ENCODE results near the gene CDC14A. TPM values are rescaled to one million over a fixed set of nuclear protein-coding genes. Genes with fewer than 3 reads are reported as not detected.

Gene CDC14A
- total RNA-seq, 1 experiment from 2014 or later = 11.1 TPM

DNA sequence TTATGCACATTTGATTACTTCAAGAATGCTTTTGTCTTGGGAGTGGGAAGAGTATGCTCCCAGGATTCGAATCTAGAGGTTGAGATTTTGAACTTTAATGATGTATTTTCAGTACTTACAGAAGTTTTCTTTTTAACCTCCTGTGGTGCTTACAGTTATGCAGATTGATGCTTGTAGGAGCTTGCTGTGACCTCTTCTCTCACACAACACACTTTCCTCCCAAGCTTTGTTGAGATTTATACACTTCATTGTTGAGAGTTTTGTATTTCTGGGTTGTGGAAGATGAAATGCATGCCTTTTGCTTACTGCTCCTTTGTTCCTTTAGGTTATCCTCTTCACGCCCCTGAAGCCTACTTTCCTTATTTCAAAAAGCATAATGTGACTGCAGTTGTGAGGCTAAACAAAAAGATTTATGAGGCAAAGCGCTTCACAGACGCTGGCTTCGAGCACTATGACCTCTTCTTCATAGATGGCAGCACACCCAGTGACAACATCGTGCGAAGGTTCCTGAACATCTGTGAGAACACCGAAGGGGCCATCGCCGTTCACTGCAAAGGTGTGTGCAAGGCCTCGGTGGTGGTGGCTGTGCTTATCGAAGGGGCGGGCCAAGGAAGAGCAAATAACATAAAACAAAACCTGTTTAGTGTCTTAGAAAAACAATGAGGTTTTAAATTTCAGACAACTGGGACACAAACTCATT, 110.2 kb downstream of the CDC14A start:
- Mint-ChIP-seq H3K27ac (peak overlapping the region; percentile 91), H3K4me1 (peaks cover 44% of the 10 kb centered on the region), H3K27me3 (ENCODE audit: low read depth) (peaks cover 17% of the 10 kb centered on the region), H3K9me3 (no peaks in the 10 kb centered on the region), H3K4me3 (peak overlapping the region; percentile 26), H3K36me3 (peaks cover 3% of the 10 kb centered on the region; the same call in 1 of the 2 replicates)
- DNase-seq (ENCODE audit: low spot score) (no peak), ATAC-seq (peak; percentile 9; the same call in 1 of the 2 replicates)
- TF ChIP-seq, protein P1, sequence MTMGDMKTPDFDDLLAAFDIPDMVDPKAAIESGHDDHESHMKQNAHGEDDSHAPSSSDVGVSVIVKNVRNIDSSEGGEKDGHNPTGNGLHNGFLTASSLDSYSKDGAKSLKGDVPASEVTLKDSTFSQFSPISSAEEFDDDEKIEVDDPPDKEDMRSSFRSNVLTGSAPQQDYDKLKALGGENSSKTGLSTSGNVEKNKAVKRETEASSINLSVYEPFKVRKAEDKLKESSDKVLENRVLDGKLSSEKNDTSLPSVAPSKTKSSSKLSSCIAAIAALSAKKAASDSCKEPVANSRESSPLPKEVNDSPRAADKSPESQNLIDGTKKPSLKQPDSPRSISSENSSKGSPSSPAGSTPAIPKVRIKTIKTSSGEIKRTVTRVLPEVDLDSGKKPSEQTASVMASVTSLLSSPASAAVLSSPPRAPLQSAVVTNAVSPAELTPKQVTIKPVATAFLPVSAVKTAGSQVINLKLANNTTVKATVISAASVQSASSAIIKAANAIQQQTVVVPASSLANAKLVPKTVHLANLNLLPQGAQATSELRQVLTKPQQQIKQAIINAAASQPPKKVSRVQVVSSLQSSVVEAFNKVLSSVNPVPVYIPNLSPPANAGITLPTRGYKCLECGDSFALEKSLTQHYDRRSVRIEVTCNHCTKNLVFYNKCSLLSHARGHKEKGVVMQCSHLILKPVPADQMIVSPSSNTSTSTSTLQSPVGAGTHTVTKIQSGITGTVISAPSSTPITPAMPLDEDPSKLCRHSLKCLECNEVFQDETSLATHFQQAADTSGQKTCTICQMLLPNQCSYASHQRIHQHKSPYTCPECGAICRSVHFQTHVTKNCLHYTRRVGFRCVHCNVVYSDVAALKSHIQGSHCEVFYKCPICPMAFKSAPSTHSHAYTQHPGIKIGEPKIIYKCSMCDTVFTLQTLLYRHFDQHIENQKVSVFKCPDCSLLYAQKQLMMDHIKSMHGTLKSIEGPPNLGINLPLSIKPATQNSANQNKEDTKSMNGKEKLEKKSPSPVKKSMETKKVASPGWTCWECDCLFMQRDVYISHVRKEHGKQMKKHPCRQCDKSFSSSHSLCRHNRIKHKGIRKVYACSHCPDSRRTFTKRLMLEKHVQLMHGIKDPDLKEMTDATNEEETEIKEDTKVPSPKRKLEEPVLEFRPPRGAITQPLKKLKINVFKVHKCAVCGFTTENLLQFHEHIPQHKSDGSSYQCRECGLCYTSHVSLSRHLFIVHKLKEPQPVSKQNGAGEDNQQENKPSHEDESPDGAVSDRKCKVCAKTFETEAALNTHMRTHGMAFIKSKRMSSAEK (CRISPR knock-in tag; IDR thresholded peaks at IDR 0.05; ENCODE audit: borderline replicate concordance) = no peak
- no peak for TF ChIP-seq SOX15 (CRISPR knock-in tag; IDR thresholded peaks at IDR 0.05)
- TF ChIP-seq, protein P2, sequence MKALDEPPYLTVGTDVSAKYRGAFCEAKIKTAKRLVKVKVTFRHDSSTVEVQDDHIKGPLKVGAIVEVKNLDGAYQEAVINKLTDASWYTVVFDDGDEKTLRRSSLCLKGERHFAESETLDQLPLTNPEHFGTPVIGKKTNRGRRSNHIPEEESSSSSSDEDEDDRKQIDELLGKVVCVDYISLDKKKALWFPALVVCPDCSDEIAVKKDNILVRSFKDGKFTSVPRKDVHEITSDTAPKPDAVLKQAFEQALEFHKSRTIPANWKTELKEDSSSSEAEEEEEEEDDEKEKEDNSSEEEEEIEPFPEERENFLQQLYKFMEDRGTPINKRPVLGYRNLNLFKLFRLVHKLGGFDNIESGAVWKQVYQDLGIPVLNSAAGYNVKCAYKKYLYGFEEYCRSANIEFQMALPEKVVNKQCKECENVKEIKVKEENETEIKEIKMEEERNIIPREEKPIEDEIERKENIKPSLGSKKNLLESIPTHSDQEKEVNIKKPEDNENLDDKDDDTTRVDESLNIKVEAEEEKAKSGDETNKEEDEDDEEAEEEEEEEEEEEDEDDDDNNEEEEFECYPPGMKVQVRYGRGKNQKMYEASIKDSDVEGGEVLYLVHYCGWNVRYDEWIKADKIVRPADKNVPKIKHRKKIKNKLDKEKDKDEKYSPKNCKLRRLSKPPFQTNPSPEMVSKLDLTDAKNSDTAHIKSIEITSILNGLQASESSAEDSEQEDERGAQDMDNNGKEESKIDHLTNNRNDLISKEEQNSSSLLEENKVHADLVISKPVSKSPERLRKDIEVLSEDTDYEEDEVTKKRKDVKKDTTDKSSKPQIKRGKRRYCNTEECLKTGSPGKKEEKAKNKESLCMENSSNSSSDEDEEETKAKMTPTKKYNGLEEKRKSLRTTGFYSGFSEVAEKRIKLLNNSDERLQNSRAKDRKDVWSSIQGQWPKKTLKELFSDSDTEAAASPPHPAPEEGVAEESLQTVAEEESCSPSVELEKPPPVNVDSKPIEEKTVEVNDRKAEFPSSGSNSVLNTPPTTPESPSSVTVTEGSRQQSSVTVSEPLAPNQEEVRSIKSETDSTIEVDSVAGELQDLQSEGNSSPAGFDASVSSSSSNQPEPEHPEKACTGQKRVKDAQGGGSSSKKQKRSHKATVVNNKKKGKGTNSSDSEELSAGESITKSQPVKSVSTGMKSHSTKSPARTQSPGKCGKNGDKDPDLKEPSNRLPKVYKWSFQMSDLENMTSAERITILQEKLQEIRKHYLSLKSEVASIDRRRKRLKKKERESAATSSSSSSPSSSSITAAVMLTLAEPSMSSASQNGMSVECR (CRISPR knock-in tag; IDR thresholded peaks at IDR 0.05; ENCODE audit: borderline replicate concordance) = no peak
- TF ChIP-seq CBFB (CRISPR knock-in tag; IDR thresholded peaks at IDR 0.05; ENCODE audit: low read depth) = no peak
- TF ChIP-seq, protein P3, sequence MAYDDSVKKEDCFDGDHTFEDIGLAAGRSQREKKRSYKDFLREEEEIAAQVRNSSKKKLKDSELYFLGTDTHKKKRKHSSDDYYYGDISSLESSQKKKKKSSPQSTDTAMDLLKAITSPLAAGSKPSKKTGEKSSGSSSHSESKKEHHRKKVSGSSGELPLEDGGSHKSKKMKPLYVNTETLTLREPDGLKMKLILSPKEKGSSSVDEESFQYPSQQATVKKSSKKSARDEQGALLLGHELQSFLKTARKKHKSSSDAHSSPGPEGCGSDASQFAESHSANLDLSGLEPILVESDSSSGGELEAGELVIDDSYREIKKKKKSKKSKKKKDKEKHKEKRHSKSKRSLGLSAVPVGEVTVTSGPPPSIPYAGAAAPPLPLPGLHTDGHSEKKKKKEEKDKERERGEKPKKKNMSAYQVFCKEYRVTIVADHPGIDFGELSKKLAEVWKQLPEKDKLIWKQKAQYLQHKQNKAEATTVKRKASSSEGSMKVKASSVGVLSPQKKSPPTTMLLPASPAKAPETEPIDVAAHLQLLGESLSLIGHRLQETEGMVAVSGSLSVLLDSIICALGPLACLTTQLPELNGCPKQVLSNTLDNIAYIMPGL (CRISPR knock-in tag; IDR thresholded peaks at IDR 0.05) = no peak
- TF ChIP-seq NFYB (CRISPR knock-in tag; conservative IDR thresholded peaks at IDR 0.05; ENCODE audit: low read depth) = no peak
- TF ChIP-seq, protein P4, sequence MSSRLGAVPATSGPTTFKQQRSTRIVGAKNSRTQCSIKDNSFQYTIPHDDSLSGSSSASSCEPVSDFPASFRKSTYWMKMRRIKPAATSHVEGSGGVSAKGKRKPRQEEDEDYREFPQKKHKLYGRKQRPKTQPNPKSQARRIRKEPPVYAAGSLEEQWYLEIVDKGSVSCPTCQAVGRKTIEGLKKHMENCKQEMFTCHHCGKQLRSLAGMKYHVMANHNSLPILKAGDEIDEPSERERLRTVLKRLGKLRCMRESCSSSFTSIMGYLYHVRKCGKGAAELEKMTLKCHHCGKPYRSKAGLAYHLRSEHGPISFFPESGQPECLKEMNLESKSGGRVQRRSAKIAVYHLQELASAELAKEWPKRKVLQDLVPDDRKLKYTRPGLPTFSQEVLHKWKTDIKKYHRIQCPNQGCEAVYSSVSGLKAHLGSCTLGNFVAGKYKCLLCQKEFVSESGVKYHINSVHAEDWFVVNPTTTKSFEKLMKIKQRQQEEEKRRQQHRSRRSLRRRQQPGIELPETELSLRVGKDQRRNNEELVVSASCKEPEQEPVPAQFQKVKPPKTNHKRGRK (CRISPR knock-in tag; IDR thresholded peaks at IDR 0.05; ENCODE audit: borderline replicate concordance) = no peak
- TF ChIP-seq NFE2L1 (CRISPR knock-in tag; IDR thresholded peaks at IDR 0.05) = no peak
- TF ChIP-seq, protein P5, sequence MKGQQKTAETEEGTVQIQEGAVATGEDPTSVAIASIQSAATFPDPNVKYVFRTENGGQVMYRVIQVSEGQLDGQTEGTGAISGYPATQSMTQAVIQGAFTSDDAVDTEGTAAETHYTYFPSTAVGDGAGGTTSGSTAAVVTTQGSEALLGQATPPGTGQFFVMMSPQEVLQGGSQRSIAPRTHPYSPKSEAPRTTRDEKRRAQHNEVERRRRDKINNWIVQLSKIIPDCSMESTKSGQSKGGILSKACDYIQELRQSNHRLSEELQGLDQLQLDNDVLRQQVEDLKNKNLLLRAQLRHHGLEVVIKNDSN (CRISPR knock-in tag; IDR thresholded peaks at IDR 0.05) = no peak
- TF ChIP-seq, protein P6, sequence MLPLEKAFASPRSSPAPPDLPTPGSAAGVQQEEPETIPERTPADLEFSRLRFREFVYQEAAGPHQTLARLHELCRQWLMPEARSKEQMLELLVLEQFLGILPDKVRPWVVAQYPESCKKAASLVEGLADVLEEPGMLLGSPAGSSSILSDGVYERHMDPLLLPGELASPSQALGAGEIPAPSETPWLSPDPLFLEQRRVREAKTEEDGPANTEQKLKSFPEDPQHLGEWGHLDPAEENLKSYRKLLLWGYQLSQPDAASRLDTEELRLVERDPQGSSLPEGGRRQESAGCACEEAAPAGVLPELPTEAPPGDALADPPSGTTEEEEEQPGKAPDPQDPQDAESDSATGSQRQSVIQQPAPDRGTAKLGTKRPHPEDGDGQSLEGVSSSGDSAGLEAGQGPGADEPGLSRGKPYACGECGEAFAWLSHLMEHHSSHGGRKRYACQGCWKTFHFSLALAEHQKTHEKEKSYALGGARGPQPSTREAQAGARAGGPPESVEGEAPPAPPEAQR (CRISPR knock-in tag; IDR thresholded peaks at IDR 0.05) = no peak
- CTCF ChIA-PET = interaction anchor here (1.0 to 4.5 kb wide), 13 partner anchors 14 to 406 kb away, joined by 3 to 22 read pairs (median 3); partner anchors contain the start of genes CDC14A, DBT and GPR88
- POLR2A ChIA-PET = interaction anchor here (1.1 kb wide), 1 partner anchor 331 kb away, joined by 3 read pairs; no protein-coding TSS in a partner anchor
